PC-9 (cell line): ENCODE data around the gene MBIP. TPM values are rescaled to one million over a fixed set of nuclear protein-coding genes. Genes with fewer than 3 reads are reported as not detected.
A peak's percentile ranks its signal among the peaks of the same experiment; 100 is the strongest.

Experiments
- BruUV-seq: library from RNA; stranded (reverse); fragments of 400-500 nt; replicated peaks from 2 replicates; lab custom pipeline; 2021; lab: Mats Ljungman, UMichigan
- CTCF ChIA-PET: fragments of 300-600 bp; sonication (Branson Sonifier 250); formaldehyde crosslinking; loops from one replicate; lab custom pipeline; 2022; ENCODE audit warnings: antibody characterized with exemption; lab: Charles Lee
- POLR2A ChIA-PET: fragments of 300-600 bp; sonication (Branson Sonifier 250); formaldehyde crosslinking; loops from one replicate; lab custom pipeline; 2022; ENCODE audit warnings: antibody characterized with exemption; ENCODE audit not compliant: unreplicated experiment; lab: Charles Lee
- DNase-seq, 2 experiments: peaks; one replicate each; pipeline versions ENCODE4 v3.0.0 to v3.0.0-alpha.2; 2015 to 2022; ENCODE audit warnings: mixed read lengths in 1 of 2
- H2AFZ ChIP-seq: fragments of 200-600 bp; sonication (generic); 2 replicates; pipeline ENCODE4 v1.8.1; 2017; ENCODE audit warnings: antibody characterized with exemption
- H3F3A ChIP-seq: fragments of 200-600 bp; sonication (generic); 2 replicates; pipeline ENCODE4 v1.8.1; 2017; ENCODE audit warnings: antibody characterized with exemption, mild to moderate bottlenecking, low read depth; ENCODE audit not compliant: insufficient read depth
- H3K27ac ChIP-seq: fragments of 200-600 bp; sonication (generic); 2 replicates; pipeline ENCODE4 v1.6.1; 2016; ENCODE audit warnings: mixed run types
- H3K27me3 ChIP-seq: fragments of 200-600 bp; sonication (generic); 2 replicates; pipeline ENCODE4 v1.6.1; 2016; ENCODE audit warnings: low read depth, mixed run types; ENCODE audit not compliant: insufficient read depth
- H3K36me3 ChIP-seq: fragments of 200-600 bp; sonication (generic); 2 replicates; pipeline ENCODE4 v1.6.1; 2016; ENCODE audit warnings: low read depth, mixed run types
- H3K4me1 ChIP-seq: fragments of 200-600 bp; sonication (generic); replicated peaks from 2 replicates; pipeline ENCODE4 v1.6.1; 2016; ENCODE audit warnings: mixed run types; ENCODE audit not compliant: insufficient read depth
- H3K4me2 ChIP-seq: fragments of 200-600 bp; sonication (generic); 2 replicates; pipeline ENCODE4 v1.6.1; 2017; ENCODE audit warnings: mixed run types
- H3K4me3 ChIP-seq: fragments of 200-600 bp; sonication (generic); 2 replicates; pipeline ENCODE4 v1.6.1; 2016; ENCODE audit warnings: mixed run types
- H3K79me2 ChIP-seq: fragments of 200-600 bp; sonication (generic); 2 replicates; pipeline ENCODE4 v1.6.1; 2017; ENCODE audit warnings: low read depth, mixed run types
- H3K9me2 ChIP-seq: fragments of 200-600 bp; sonication (generic); 2 replicates; pipeline ENCODE4 v1.8.1; 2017; ENCODE audit warnings: mild to moderate bottlenecking; ENCODE audit not compliant: insufficient read depth
- H3K9me3 ChIP-seq: fragments of 200-600 bp; sonication (generic); 2 replicates; pipeline ENCODE4 v1.8.1; 2016; ENCODE audit warnings: low read depth; ENCODE audit not compliant: insufficient read depth
- H4K20me1 ChIP-seq: fragments of 200-600 bp; sonication (generic); 2 replicates; pipeline ENCODE4 v1.8.1; 2017; ENCODE audit not compliant: insufficient read depth
- EZH2 ChIP-seq: fragments of 200-600 bp; sonication (generic); IDR thresholded peaks from 2 replicates; pipeline ENCODE4 v1.8.0; 2017; ENCODE audit warnings: antibody characterized with exemption, low read depth
- intact Hi-C: fragments of 100-400 bp; cut with micrococcal nuclease; formaldehyde crosslinking; loops from one replicate; pipeline ENCODE4 v1.10.0; 2022; ENCODE audit not compliant: unreplicated experiment
- total RNA-seq: library from RNA; stranded (reverse); gene quantifications from 2 replicates; pipeline ENCODE4 v1.2.3, GENCODE V29; 2021
- TF ChIP-seq, protein P1 (sequence below): fragments of 200-600 bp; sonication (generic); conservative IDR thresholded peaks from 2 replicates; pipeline ENCODE4 v1.6.1; 2017; ENCODE audit warnings: mixed run types, antibody characterized with exemption, mild to moderate bottlenecking, moderate library complexity

MBIP gene
- total RNA-seq, 1 experiment from 2014 or later, result 15.2 TPM

DNA sequence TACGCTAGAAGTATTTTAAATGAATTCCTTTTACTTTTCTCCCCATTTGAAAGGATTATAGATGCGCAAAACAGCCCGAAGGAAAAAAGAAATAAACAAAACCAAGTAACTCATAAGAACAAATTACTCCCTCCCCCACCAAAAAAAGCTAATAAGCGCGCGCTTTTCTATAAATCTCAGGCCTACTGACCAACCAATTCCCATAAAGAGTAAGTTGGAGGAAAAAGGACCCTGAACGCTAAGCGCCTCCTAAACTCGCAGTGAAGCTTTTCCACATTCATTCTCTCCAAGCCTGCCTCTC lies 588 bp downstream of the MBIP start:
- intact Hi-C loops, result no loop called here
- H3K27me3 ChIP-seq, result no peaks in the 10 kb centered on the region
- H3K36me3 ChIP-seq, result no peaks in the 10 kb centered on the region
- no peaks in the 10 kb centered on the region for H3K9me2 ChIP-seq
- H3K79me2 ChIP-seq, result peaks cover 52% of the 10 kb centered on the region
- no TSS peak for BruUV-seq
- peak overlapping the region; percentile 99 for H2AFZ ChIP-seq
- no peaks in the 10 kb centered on the region for H4K20me1 ChIP-seq
- no peaks in the 10 kb centered on the region for H3K9me3 ChIP-seq
- peak overlapping the region; percentile 21; the same call in 1 of the 2 replicates for H3K27ac ChIP-seq
- no peaks in the 10 kb centered on the region for H3F3A ChIP-seq
- H3K4me1 ChIP-seq, result peaks cover 24% of the 10 kb centered on the region
- H3K4me2 ChIP-seq, result peak overlapping the region; percentile 84
- ChIA-PET POLR2A (interaction anchor here (0.6 kb wide), 2 partner anchors 66 to 1218 kb away, joined by 4 read pairs; no protein-coding TSS in a partner anchor), CTCF (no interaction called here)
- DNase-seq, result no peak
- peak overlapping the region; percentile 90 for H3K4me3 ChIP-seq
- no peak for TF ChIP-seq EZH2
- TF ChIP-seq, protein P1, sequence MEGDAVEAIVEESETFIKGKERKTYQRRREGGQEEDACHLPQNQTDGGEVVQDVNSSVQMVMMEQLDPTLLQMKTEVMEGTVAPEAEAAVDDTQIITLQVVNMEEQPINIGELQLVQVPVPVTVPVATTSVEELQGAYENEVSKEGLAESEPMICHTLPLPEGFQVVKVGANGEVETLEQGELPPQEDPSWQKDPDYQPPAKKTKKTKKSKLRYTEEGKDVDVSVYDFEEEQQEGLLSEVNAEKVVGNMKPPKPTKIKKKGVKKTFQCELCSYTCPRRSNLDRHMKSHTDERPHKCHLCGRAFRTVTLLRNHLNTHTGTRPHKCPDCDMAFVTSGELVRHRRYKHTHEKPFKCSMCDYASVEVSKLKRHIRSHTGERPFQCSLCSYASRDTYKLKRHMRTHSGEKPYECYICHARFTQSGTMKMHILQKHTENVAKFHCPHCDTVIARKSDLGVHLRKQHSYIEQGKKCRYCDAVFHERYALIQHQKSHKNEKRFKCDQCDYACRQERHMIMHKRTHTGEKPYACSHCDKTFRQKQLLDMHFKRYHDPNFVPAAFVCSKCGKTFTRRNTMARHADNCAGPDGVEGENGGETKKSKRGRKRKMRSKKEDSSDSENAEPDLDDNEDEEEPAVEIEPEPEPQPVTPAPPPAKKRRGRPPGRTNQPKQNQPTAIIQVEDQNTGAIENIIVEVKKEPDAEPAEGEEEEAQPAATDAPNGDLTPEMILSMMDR, result no peak

DNA sequence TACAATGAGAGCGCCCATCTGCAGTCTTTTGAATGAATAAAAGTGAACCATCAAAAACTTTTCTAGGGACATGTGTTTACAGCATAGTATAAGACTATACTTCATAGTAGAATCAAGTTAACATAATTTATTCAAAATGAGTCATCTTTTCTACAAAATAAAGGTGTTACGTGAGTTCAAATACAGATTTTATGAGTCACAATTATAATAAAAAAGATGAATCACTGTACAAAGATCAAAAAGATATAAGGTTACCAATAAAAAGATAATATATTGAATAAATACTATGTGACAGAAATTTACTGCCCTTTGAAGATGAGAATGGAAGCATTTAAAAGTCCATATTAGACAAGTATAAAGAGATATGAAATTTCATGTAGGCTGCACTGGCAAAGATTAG lies 2.8 kb downstream of the MBIP start:
- no peaks in the 10 kb centered on the region for H3K27me3 ChIP-seq
- POLR2A ChIA-PET, result no interaction called here
- H3K9me2 ChIP-seq, result no peaks in the 10 kb centered on the region
- H3K27ac ChIP-seq, result peak overlapping the region; percentile 52
- H3K9me3 ChIP-seq, result no peaks in the 10 kb centered on the region
- TF ChIP-seq, protein P1, result no peak
- no peak for TF ChIP-seq EZH2
- intact Hi-C loops, result no loop called here
- no peaks in the 10 kb centered on the region; the same call in 1 of the 2 replicates for H4K20me1 ChIP-seq
- H3F3A ChIP-seq, result no peaks in the 10 kb centered on the region
- H3K36me3 ChIP-seq, result peaks cover 4% of the 10 kb centered on the region
- peaks cover 52% of the 10 kb centered on the region for H3K79me2 ChIP-seq
- no peak overlapping the region for H3K4me3 ChIP-seq
- DNase-seq, result peak in 1 of 2 experiments; percentile 77
- peaks cover 24% of the 10 kb centered on the region for H3K4me1 ChIP-seq
- peak overlapping the region; percentile 84 for H3K4me2 ChIP-seq
- BruUV-seq, result no TSS peak
- CTCF ChIA-PET, result no interaction called here
- no peak overlapping the region for H2AFZ ChIP-seq

- H3K27ac ChIP-seq, result no peak overlapping the region
- H3K79me2 ChIP-seq, result peaks cover 52% of the 10 kb centered on the region
- H3K4me3 ChIP-seq, result no peak overlapping the region
- no peaks in the 10 kb centered on the region for H3K9me3 ChIP-seq
- H3K36me3 ChIP-seq, result peaks cover 7% of the 10 kb centered on the region
- peaks cover 24% of the 10 kb centered on the region for H3K4me1 ChIP-seq
- TF ChIP-seq, protein P1, result no peak
- TF ChIP-seq EZH2, result no peak
- no peak overlapping the region for H2AFZ ChIP-seq
- ChIA-PET POLR2A (interaction anchor here (0.6 kb wide), 1 partner anchor 228 kb away, joined by 3 read pairs; no protein-coding TSS in a partner anchor), CTCF (interaction anchor here (0.5 kb wide), 1 partner anchor 1664 kb away, joined by 11 read pairs; no protein-coding TSS in a partner anchor)
- no peak for DNase-seq
- H3K9me2 ChIP-seq, result no peaks in the 10 kb centered on the region
- no peak overlapping the region for H3K4me2 ChIP-seq
- BruUV-seq, result no TSS peak
- intact Hi-C loops, result no loop called here
- H3F3A ChIP-seq, result no peaks in the 10 kb centered on the region
- H4K20me1 ChIP-seq, result no peaks in the 10 kb centered on the region; the same call in 1 of the 2 replicates
- H3K27me3 ChIP-seq, result no peaks in the 10 kb centered on the region
Observed at GRCh38 chr14:36316131-36316530, 4.3 kb downstream of the MBIP start.
